Fibroblast of mammary gland (primary cell): ENCODE measurements around the gene PODXL2.
A peak's percentile ranks its signal among the peaks of the same experiment; 100 is the strongest.

Source experiments
- DNase-seq: peaks from one replicate; pipeline ENCODE4 v3.0.0-alpha.2; 2010; ENCODE audit warnings: low read depth
- H3K4me3 ChIP-seq: 2 replicates; pipeline ENCODE4 v1.5.1; 2011; ENCODE audit warnings: low read depth, mild to moderate bottlenecking, low read length, moderate library complexity; ENCODE audit not compliant: control insufficient read depth
- TF ChIP-seq, protein P1 (sequence below): conservative IDR thresholded peaks from 2 replicates; pipeline ENCODE4 v1.5.1; 2011; ENCODE audit warnings: low read depth, low read length, inconsistent platforms; ENCODE audit not compliant: control insufficient read depth, insufficient read depth

The PODXL2 gene

DNA sequence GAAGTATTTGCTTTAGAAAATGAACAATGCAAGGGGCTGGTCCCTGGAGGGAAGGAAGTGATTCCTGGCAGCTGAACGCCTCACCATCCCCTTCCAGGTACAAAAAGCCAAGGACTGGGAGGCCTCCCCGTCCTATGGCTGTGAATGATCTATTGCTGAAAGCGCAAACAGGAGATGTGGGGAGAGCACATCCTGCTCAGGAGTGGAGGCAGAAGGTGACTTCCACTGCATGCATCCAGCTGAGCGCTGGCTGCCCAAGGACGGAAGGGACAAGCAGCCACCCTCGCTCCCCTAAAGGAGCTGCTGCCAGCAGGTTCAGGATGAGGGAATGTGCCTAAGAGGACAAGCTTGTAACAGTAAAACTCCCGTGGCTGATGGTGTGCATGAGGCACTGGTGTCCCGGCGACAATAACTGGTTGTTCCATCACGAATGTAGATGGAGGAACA is 85.2 kb downstream of the PODXL2 start:
- TF ChIP-seq, protein P1, sequence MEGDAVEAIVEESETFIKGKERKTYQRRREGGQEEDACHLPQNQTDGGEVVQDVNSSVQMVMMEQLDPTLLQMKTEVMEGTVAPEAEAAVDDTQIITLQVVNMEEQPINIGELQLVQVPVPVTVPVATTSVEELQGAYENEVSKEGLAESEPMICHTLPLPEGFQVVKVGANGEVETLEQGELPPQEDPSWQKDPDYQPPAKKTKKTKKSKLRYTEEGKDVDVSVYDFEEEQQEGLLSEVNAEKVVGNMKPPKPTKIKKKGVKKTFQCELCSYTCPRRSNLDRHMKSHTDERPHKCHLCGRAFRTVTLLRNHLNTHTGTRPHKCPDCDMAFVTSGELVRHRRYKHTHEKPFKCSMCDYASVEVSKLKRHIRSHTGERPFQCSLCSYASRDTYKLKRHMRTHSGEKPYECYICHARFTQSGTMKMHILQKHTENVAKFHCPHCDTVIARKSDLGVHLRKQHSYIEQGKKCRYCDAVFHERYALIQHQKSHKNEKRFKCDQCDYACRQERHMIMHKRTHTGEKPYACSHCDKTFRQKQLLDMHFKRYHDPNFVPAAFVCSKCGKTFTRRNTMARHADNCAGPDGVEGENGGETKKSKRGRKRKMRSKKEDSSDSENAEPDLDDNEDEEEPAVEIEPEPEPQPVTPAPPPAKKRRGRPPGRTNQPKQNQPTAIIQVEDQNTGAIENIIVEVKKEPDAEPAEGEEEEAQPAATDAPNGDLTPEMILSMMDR: no peak
- DNase-seq: no peak

DNA sequence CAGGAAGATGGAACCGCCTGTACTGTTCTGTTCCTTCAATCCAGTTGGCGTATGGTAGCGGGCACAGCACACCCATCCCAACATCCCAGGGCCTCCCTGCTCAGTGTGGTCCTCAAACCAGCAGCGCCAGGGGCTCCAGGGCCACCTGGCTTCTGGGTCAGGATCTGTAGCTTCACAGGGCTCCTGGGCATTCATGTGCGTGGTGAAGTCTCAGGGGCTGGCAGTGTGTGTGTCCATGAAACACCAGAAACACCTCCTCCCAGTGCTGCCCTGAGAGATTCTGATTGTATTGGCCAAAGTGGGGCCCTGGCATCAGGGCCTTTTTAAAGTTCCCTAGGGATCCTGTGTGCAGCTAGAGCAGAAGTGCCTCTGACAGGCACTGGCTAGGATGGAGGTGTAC is 85.9 kb downstream of the PODXL2 start:
- TF ChIP-seq, protein P1: no peak
- H3K4me3 ChIP-seq: no peak overlapping the region
- no peak for DNase-seq

More for the DNA sequence above, 85.2 kb downstream of the PODXL2 start:
- H3K4me3 ChIP-seq: no peak overlapping the region

DNA sequence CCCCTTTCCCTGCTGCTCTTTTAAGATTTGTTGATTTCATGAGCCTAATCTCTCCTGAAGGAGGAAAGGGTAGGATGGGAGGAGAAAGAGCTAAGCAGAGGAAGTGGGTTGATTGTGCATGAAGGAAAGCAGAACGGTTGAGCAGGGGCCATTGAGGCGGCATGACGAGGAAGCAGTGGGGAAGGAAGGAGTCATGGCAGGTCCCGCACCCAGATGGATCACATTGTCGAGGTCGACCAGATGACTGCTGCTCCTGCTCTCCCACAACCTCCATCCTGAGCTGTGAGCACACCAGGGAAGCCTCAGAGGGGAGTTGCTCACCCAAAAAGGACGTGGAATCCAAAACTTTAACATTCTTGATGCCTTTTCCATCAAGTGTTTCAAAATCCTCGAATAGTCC is 86.5 kb downstream of the PODXL2 start:
- TF ChIP-seq, protein P1: no peak
- no peak for DNase-seq
- H3K4me3 ChIP-seq: no peak overlapping the region

DNA sequence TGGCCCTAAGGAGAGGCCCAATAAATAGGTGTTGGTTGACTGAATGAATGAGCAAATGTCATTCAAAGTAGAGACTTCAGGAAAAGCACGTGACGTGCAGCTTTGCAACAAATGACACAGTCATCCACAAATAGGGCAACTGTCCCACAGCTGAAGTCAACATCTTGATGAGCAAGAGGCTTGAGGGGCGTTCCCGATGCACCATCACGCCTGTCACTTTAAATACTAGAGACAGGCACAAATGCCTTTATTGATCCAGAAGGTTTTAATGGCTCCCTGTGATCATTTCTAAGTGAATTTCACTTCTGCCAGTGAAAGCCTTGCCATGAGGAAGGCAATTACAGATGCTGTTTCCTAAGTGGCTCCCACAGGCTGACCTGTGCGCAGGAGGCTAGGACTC is 87.4 kb downstream of the PODXL2 start:
- H3K4me3 ChIP-seq: no peak overlapping the region
- TF ChIP-seq, protein P1: no peak
- DNase-seq: no peak

DNA sequence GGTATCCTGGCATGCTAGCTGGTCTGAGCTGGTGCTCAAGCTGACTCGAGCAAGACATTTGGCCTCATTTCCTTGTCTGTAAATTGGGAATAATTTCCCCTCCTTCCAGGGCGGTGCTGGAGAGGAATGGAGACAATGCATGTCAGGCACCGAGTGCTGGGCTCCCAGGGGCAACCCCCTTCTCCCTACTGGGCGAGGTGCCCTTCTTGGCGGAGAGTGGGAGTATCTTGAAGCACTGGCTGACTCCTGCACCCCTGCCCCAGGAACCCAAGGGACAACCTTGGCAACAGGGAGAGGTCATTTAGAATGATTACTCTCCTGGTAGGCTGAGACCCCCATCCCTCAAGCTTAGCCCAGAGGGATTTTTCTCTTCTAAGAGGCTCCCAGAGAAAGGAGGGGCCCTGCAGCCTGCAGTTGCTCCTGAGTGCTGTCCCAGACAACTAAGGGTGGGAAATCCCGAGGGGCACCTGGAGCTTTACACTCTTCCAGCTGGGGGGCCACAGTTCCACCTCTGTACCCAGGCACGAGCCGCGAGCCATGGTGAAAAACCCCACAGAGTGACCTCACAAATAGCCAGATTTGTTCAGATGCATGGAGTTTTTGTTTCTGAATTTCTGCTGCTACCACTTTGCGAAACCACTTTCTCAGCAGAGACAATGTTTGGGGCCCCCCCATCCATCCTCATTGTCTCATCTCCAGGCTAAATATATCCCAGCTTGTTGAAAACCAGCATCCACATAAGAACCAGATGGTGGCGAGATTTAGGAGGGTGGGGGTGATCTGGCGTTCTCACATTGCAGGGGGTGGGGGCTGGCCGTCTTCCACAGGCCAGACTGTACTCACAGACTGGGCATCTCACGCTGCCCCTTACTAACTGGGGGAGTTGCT is 88.6 kb downstream of the PODXL2 start:
- peak; percentile 31 for DNase-seq
- TF ChIP-seq, protein P1: no peak
- no peak overlapping the region for H3K4me3 ChIP-seq

DNA sequence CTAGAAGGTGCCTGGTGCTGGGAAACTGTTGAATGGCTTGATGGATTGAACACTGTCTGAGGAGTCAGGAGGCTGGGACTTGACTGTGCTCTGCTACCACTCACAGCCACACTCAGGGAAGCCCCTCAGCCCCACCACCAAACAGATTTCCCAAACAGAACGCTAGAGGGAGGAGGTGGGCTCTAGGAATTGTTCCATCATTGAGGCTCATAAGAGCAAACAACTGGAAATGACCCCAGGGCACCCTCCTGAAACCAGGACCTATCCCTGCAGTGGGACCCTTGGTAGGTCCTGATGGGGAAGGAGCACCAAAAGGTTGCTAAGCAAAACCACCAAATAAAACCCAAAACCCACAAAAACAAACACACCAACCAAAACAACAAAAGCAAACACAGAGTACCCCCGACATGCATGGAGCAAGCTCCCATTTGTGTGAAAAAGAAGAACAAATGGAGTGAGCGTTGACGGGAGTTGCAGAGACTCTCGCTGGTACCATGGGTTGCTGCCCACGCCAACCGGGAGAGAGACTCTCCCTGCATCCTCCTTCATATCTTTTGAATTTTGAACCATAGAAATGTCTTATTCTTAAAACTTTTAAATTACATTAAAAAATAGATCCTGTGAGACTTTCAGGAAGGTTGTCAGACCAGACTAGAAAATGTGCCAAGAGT is 89.4 kb downstream of the PODXL2 start:
- no peak overlapping the region for H3K4me3 ChIP-seq
- TF ChIP-seq, protein P1: no peak
- no peak for DNase-seq
